ENCODE data around the gene KRT13.

DNA sequence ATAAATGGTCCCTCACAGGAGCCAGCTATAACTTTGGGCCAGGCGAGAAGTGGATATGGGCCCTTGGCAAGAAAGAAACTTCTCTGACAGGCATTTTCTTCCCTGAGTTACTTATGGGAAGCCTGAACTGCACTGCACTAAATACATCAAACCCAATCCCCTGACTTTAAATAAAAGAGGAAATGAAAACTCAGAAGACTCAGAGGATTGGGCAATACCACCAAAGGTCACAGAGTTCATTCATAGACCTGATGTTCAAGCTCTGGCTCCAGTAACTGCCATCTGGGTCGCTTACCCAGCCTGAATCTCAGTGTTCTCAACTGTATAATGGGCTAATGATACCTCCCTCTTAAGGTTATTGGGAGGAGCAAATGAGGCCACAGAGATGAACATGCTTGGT lies 25.3 kb downstream of the KRT13 start:
- TF ChIP-seq, protein P1, sequence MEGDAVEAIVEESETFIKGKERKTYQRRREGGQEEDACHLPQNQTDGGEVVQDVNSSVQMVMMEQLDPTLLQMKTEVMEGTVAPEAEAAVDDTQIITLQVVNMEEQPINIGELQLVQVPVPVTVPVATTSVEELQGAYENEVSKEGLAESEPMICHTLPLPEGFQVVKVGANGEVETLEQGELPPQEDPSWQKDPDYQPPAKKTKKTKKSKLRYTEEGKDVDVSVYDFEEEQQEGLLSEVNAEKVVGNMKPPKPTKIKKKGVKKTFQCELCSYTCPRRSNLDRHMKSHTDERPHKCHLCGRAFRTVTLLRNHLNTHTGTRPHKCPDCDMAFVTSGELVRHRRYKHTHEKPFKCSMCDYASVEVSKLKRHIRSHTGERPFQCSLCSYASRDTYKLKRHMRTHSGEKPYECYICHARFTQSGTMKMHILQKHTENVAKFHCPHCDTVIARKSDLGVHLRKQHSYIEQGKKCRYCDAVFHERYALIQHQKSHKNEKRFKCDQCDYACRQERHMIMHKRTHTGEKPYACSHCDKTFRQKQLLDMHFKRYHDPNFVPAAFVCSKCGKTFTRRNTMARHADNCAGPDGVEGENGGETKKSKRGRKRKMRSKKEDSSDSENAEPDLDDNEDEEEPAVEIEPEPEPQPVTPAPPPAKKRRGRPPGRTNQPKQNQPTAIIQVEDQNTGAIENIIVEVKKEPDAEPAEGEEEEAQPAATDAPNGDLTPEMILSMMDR (IDR thresholded peaks at IDR 0.05; ENCODE audit: low read depth, low read length, poor library complexity, severe bottlenecking) = no peak
- no peak for TF ChIP-seq EZH2phosphoT487 (IDR thresholded peaks at IDR 0.05; ENCODE audit: borderline replicate concordance, low read length)

All from DOHH2 (cell line).